Testis (tissue), 3 donors: ENCODE measurements around the gene IKZF1. TPM values are rescaled to one million over a fixed set of nuclear protein-coding genes. Genes with fewer than 3 reads are reported as not detected.

Source experiments
- DNase-seq: peaks from one replicate; pipeline ENCODE4 v3.0.0-alpha.2; 2019
- H3K27ac ChIP-seq, 2 donors: fragments of 200-600 bp; sonication (generic); one replicate each; pipeline ENCODE4 v1.5.1; 2019
- H3K27me3 ChIP-seq: fragments of 200-600 bp; sonication (generic); one replicate; pipeline ENCODE4 v1.5.1; 2019
- H3K36me3 ChIP-seq: fragments of 200-600 bp; sonication (generic); one replicate; pipeline ENCODE4 v1.5.1; 2017; ENCODE audit warnings: low read depth; ENCODE audit errors: missing control alignments
- H3K4me1 ChIP-seq: fragments of 200-600 bp; sonication (generic); one replicate; pipeline ENCODE4 v1.5.1; 2019
- H3K4me3 ChIP-seq, 2 donors: fragments of 200-600 bp; sonication (generic); one replicate each; pipeline ENCODE4 v1.5.1; 2017 to 2019
- H3K9me3 ChIP-seq: fragments of 200-600 bp; sonication (generic); one replicate; pipeline ENCODE4 v1.5.1; 2017
- CTCF ChIP-seq, 3 experiments: fragments of 450-650 bp in 2 of 3; fragments of 200-600 bp in 1 of 3; sonication (generic) in 1 of 3; IDR thresholded peaks; one replicate each; pipeline ENCODE4 v1.5.1; 2016 to 2019; ENCODE audit warnings: antibody characterized with exemption in 3 of 3, mild to moderate bottlenecking in 2 of 3, moderate library complexity in 1 of 3
- POLR2A ChIP-seq: fragments of 450-650 bp; IDR thresholded peaks from one replicate; pipeline ENCODE4 v1.6.1; 2017; ENCODE audit warnings: antibody characterized with exemption, mild to moderate bottlenecking, moderate library complexity
- WGBS, 2 donors: methylation state at CpG; one replicate each; pipeline ENCODE4 v1.1.5; 2018; 5-methylcytosine and 5-hydroxymethylcytosine counted together
- intact Hi-C: fragments of 100-400 bp; cut with DNase I; formaldehyde crosslinking; loops from one replicate; pipeline ENCODE4 v1.15.1; 2023; ENCODE audit warnings: low total_unique reads
- polyA plus RNA-seq: library from polyadenylated mRNA; stranded (reverse); fragments of 350-450 nt; fragmentation: Illumina TruSeq; extraction: RNeasy Lipid Tissue Mini Kit (QIAGEN cat#74804); gene quantifications from one replicate; pipeline ENCODE4 v1.2.3, GENCODE V29; 2014; ENCODE audit warnings: low read depth, low replicate concordance; ENCODE audit not compliant: insufficient read depth
- total RNA-seq, 2 donors: library from RNA; depleted of rRNA; stranded (reverse); fragments of >200 nt; gene quantifications; one replicate each; pipeline ENCODE4 v1.2.3, GENCODE V29; 2016

IKZF1 gene
- total and polyA plus RNA-seq, 3 donors from 2014 or later: 4.2 to 10.4 (median 9.9) TPM

GRCh38 chr7:50431722-50432305 lies 127.3 kb downstream of the IKZF1 start:
- no peaks in the 10 kb centered on the region for H3K36me3 ChIP-seq
- no peak for DNase-seq
- no peak overlapping the region for H3K4me3 ChIP-seq
- no peak overlapping the region for H3K27ac ChIP-seq
- WGBS, 2 donors: 78 to 82% methylated on average over 4 of the region's 4 CpGs
- no peaks in the 10 kb centered on the region for H3K4me1 ChIP-seq
- H3K27me3 ChIP-seq: no peaks in the 10 kb centered on the region
- no peaks in the 10 kb centered on the region for H3K9me3 ChIP-seq
- no peak for TF ChIP-seq CTCF (IDR thresholded peaks at IDR 0.05)
- TF ChIP-seq POLR2A: no peak
- intact Hi-C loops: no loop called here

- intact Hi-C loops: no loop called here
- Histone ChIP-seq H3K4me3 (no peak overlapping the region), H3K4me1 (no peaks in the 10 kb centered on the region), H3K36me3 (no peaks in the 10 kb centered on the region), H3K27me3 (no peaks in the 10 kb centered on the region), H3K9me3 (no peaks in the 10 kb centered on the region), H3K27ac (no peak overlapping the region)
- TF ChIP-seq POLR2A (no peak), CTCF (IDR thresholded peaks at IDR 0.05) (no peak)
- no peak for DNase-seq
- 80 to 85% methylated on average over 3 of the region's 3 CpGs for WGBS, 2 donors
Measured at GRCh38 chr7:50436133-50436806, 131.8 kb downstream of the IKZF1 start.

- 85 to 87% methylated on average over 4 of the region's 4 CpGs for WGBS, 2 donors
- H3K4me1 ChIP-seq: peaks cover 4% of the 10 kb centered on the region
- no peaks in the 10 kb centered on the region for H3K9me3 ChIP-seq
- H3K27me3 ChIP-seq: no peaks in the 10 kb centered on the region
- no peak for DNase-seq
- H3K36me3 ChIP-seq: no peaks in the 10 kb centered on the region
- no peak overlapping the region for H3K27ac ChIP-seq
- intact Hi-C loops: no loop called here
- TF ChIP-seq CTCF (IDR thresholded peaks at IDR 0.05) (no peak), POLR2A (no peak)
- no peak overlapping the region for H3K4me3 ChIP-seq
Measured at GRCh38 chr7:50446542-50446960, 142.0 kb downstream of the IKZF1 start.

GRCh38 chr7:50448823-50449222 lies 144.3 kb downstream of the IKZF1 start:
- no peak overlapping the region for H3K27ac ChIP-seq
- no peak for DNase-seq
- no peaks in the 10 kb centered on the region for H3K36me3 ChIP-seq
- H3K9me3 ChIP-seq: no peaks in the 10 kb centered on the region
- no peak overlapping the region for H3K4me3 ChIP-seq
- H3K27me3 ChIP-seq: no peaks in the 10 kb centered on the region
- peaks cover 4% of the 10 kb centered on the region for H3K4me1 ChIP-seq
- TF ChIP-seq POLR2A (no peak), CTCF (IDR thresholded peaks at IDR 0.05) (no peak)
- intact Hi-C loops: no loop called here

GRCh38 chr7:50449501-50449880 lies 145.0 kb downstream of the IKZF1 start:
- TF ChIP-seq CTCF (IDR thresholded peaks at IDR 0.05): no peak
- no peak for TF ChIP-seq POLR2A
- Histone ChIP-seq H3K27me3 (no peaks in the 10 kb centered on the region), H3K4me1 (peaks cover 4% of the 10 kb centered on the region), H3K9me3 (no peaks in the 10 kb centered on the region), H3K36me3 (no peaks in the 10 kb centered on the region), H3K27ac (peak overlapping the region; percentile 78), H3K4me3 (peak overlapping the region; percentile 70 to 74)
- DNase-seq: no peak
- WGBS, 2 donors: 1 to 5% methylated on average over 5 of the region's 5 CpGs
- intact Hi-C loops: no loop called here
